ENCODE results near the gene NFYB. TPM values are rescaled to one million over a fixed set of nuclear protein-coding genes. Genes with fewer than 3 reads are reported as not detected.

The NFYB gene
- total and polyA plus RNA-seq, 9 of the 15 experiments (the other 6 are each of a cell fraction or from before 2014, with no cell fraction given), result 14.5 to 51.5 (median 32.3) TPM

GRCh38 chr12:104164634-104165033 lies 26.6 kb upstream of the NFYB start (continued):
- TF ChIP-seq, protein P1, sequence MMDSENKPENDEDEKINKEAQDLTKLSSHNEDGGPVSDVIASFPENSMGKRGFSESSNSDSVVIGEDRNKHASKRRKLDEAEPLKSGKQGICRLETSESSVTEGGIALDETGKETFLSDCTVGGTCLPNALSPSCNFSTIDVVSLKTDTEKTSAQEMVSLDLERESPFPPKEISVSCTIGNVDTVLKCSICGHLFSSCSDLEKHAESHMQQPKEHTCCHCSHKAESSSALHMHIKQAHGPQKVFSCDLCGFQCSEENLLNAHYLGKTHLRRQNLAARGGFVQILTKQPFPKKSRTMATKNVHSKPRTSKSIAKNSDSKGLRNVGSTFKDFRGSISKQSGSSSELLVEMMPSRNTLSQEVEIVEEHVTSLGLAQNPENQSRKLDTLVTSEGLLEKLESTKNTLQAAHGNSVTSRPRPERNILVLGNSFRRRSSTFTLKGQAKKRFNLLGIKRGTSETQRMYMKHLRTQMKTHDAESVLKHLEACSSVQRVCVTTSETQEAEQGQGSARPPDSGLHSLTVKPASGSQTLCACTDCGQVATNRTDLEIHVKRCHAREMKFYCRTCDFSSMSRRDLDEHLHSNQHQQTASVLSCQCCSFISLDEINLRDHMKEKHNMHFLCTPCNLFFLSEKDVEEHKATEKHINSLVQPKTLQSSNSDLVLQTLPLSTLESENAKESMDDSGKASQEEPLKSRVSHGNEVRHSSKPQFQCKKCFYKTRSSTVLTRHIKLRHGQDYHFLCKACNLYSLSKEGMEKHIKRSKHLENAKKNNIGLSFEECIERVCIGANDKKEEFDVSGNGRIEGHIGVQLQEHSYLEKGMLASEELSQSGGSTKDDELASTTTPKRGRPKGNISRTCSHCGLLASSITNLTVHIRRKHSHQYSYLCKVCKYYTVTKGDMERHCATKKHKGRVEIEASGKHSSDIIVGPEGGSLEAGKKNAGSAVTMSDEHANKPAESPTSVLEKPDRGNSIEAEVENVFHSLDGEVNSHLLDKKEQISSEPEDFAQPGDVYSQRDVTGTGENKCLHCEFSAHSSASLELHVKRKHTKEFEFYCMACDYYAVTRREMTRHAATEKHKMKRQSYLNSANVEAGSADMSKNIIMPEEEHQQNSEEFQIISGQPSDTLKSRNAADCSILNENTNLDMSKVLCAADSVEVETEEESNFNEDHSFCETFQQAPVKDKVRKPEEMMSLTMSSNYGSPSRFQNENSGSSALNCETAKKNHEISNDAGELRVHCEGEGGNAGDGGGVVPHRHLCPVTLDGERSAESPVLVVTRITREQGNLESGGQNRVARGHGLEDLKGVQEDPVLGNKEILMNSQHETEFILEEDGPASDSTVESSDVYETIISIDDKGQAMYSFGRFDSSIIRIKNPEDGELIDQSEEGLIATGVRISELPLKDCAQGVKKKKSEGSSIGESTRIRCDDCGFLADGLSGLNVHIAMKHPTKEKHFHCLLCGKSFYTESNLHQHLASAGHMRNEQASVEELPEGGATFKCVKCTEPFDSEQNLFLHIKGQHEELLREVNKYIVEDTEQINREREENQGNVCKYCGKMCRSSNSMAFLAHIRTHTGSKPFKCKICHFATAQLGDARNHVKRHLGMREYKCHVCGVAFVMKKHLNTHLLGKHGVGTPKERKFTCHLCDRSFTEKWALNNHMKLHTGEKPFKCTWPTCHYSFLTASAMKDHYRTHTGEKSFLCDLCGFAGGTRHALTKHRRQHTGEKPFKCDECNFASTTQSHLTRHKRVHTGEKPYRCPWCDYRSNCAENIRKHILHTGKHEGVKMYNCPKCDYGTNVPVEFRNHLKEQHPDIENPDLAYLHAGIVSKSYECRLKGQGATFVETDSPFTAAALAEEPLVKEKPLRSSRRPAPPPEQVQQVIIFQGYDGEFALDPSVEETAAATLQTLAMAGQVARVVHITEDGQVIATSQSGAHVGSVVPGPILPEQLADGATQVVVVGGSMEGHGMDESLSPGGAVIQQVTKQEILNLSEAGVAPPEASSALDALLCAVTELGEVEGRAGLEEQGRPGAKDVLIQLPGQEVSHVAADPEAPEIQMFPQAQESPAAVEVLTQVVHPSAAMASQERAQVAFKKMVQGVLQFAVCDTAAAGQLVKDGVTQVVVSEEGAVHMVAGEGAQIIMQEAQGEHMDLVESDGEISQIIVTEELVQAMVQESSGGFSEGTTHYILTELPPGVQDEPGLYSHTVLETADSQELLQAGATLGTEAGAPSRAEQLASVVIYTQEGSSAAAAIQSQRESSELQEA (IDR thresholded peaks at IDR 0.05; ENCODE audit: low read depth), result no peak
- TF ChIP-seq, protein P2, sequence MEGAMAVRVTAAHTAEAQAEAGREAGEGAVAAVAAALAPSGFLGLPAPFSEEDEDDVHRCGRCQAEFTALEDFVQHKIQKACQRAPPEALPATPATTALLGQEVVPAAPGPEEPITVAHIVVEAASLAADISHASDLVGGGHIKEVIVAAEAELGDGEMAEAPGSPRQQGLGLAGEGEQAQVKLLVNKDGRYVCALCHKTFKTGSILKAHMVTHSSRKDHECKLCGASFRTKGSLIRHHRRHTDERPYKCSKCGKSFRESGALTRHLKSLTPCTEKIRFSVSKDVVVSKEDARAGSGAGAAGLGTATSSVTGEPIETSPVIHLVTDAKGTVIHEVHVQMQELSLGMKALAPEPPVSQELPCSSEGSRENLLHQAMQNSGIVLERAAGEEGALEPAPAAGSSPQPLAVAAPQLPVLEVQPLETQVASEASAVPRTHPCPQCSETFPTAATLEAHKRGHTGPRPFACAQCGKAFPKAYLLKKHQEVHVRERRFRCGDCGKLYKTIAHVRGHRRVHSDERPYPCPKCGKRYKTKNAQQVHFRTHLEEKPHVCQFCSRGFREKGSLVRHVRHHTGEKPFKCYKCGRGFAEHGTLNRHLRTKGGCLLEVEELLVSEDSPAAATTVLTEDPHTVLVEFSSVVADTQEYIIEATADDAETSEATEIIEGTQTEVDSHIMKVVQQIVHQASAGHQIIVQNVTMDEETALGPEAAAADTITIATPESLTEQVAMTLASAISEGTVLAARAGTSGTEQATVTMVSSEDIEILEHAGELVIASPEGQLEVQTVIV (CRISPR knock-in tag; IDR thresholded peaks at IDR 0.05; ENCODE audit: borderline replicate concordance), result no peak

All from K562 (cell line).